Stomach smooth muscle (tissue), 2 donors: ENCODE results near the gene IKZF1.

ENCODE experiments used
- H3K27ac ChIP-seq: one replicate; pipeline ENCODE4 v1.7.0; 2013; ENCODE audit warnings: mild to moderate bottlenecking, low read length, inconsistent platforms
- H3K27me3 ChIP-seq, 2 donors: one replicate each; pipeline ENCODE4 v1.7.0; 2013; ENCODE audit warnings: low read length in 2 of 2; ENCODE audit not compliant: insufficient read depth in 2 of 2, control insufficient read depth in 1 of 2
- H3K36me3 ChIP-seq, 2 donors: one replicate each; pipeline ENCODE4 v1.7.0; 2013; ENCODE audit warnings: low read length in 2 of 2; ENCODE audit not compliant: control insufficient read depth in 2 of 2, insufficient read depth in 2 of 2
- H3K4me1 ChIP-seq: one replicate; pipeline ENCODE4 v1.7.0; 2013; ENCODE audit warnings: low read length; ENCODE audit not compliant: control insufficient read depth, insufficient read depth
- H3K4me3 ChIP-seq, 2 donors: one replicate each; pipeline ENCODE4 v1.7.0; 2013; ENCODE audit warnings: low read length in 2 of 2
- H3K9ac ChIP-seq, 2 donors: one replicate each; pipeline ENCODE4 v1.7.0; 2013; ENCODE audit warnings: low read length in 2 of 2, mild to moderate bottlenecking in 1 of 2
- H3K9me3 ChIP-seq, 2 donors: one replicate each; pipeline ENCODE4 v1.7.0; 2013; ENCODE audit warnings: low read length in 2 of 2; ENCODE audit not compliant: control insufficient read depth in 2 of 2
- donor health status: healthy.
- donor health status: Pancreatic carcinoma.

Gene IKZF1

GRCh38 chr7:50399206-50399605 is 94.7 kb downstream of the IKZF1 start:
- no peaks in the 10 kb centered on the region for H3K9me3 ChIP-seq
- H3K27ac ChIP-seq: no peak overlapping the region
- no peak overlapping the region for H3K4me3 ChIP-seq
- H3K4me1 ChIP-seq: no peaks in the 10 kb centered on the region
- H3K9ac ChIP-seq: no peak overlapping the region
- no peaks in the 10 kb centered on the region for H3K36me3 ChIP-seq
- H3K27me3 ChIP-seq: peaks cover 0 to 14% of the 10 kb centered on the region in 2 donors

GRCh38 chr7:50399635-50400034 is 95.1 kb downstream of the IKZF1 start:
- peaks cover 0 to 14% of the 10 kb centered on the region in 2 donors for H3K27me3 ChIP-seq
- H3K36me3 ChIP-seq: no peaks in the 10 kb centered on the region
- no peak overlapping the region for H3K4me3 ChIP-seq
- H3K9ac ChIP-seq: no peak overlapping the region
- no peaks in the 10 kb centered on the region for H3K4me1 ChIP-seq
- no peaks in the 10 kb centered on the region for H3K9me3 ChIP-seq
- H3K27ac ChIP-seq: no peak overlapping the region

GRCh38 chr7:50400114-50400513 is 95.6 kb downstream of the IKZF1 start:
- Histone ChIP-seq H3K9me3 (no peaks in the 10 kb centered on the region), H3K27me3 (peaks cover 0 to 14% of the 10 kb centered on the region in 2 donors), H3K9ac (no peak overlapping the region), H3K27ac (no peak overlapping the region), H3K4me1 (no peaks in the 10 kb centered on the region), H3K36me3 (no peaks in the 10 kb centered on the region), H3K4me3 (no peak overlapping the region)

GRCh38 chr7:50404392-50404791 is 99.9 kb downstream of the IKZF1 start:
- Histone ChIP-seq H3K4me3 (no peak overlapping the region), H3K27me3 (peaks cover 0 to 20% of the 10 kb centered on the region in 2 donors), H3K36me3 (no peaks in the 10 kb centered on the region), H3K27ac (no peak overlapping the region), H3K4me1 (no peaks in the 10 kb centered on the region), H3K9me3 (no peaks in the 10 kb centered on the region), H3K9ac (no peak overlapping the region)

- Histone ChIP-seq H3K9ac (no peak overlapping the region), H3K9me3 (no peaks in the 10 kb centered on the region), H3K36me3 (no peaks in the 10 kb centered on the region), H3K4me3 (no peak overlapping the region), H3K27me3 (peaks cover 0 to 20% of the 10 kb centered on the region in 2 donors), H3K27ac (no peak overlapping the region), H3K4me1 (no peaks in the 10 kb centered on the region)
Observed at GRCh38 chr7:50405221-50405620, 100.7 kb downstream of the IKZF1 start.

- H3K27me3 ChIP-seq: peaks cover 0 to 13% of the 10 kb centered on the region in 2 donors
- no peak overlapping the region for H3K4me3 ChIP-seq
- no peaks in the 10 kb centered on the region for H3K9me3 ChIP-seq
- H3K27ac ChIP-seq: no peak overlapping the region
- no peaks in the 10 kb centered on the region for H3K4me1 ChIP-seq
- no peaks in the 10 kb centered on the region for H3K36me3 ChIP-seq
- no peak overlapping the region for H3K9ac ChIP-seq
Observed at GRCh38 chr7:50406935-50407334, 102.4 kb downstream of the IKZF1 start.

- H3K4me3 ChIP-seq: no peak overlapping the region
- H3K9me3 ChIP-seq: no peaks in the 10 kb centered on the region
- H3K4me1 ChIP-seq: no peaks in the 10 kb centered on the region
- H3K27me3 ChIP-seq: peaks cover 0 to 10% of the 10 kb centered on the region in 2 donors
- no peak overlapping the region for H3K27ac ChIP-seq
- no peak overlapping the region for H3K9ac ChIP-seq
- H3K36me3 ChIP-seq: no peaks in the 10 kb centered on the region
Observed at GRCh38 chr7:50409856-50410745, 105.6 kb downstream of the IKZF1 start.

- Histone ChIP-seq H3K4me3 (no peak overlapping the region), H3K9me3 (no peaks in the 10 kb centered on the region), H3K36me3 (no peaks in the 10 kb centered on the region), H3K27ac (no peak overlapping the region), H3K9ac (no peak overlapping the region), H3K27me3 (peaks cover 0 to 8% of the 10 kb centered on the region in 2 donors), H3K4me1 (no peaks in the 10 kb centered on the region)
Observed at GRCh38 chr7:50411332-50411731, 106.8 kb downstream of the IKZF1 start.

GRCh38 chr7:50412973-50413372 is 108.5 kb downstream of the IKZF1 start:
- Histone ChIP-seq H3K36me3 (no peaks in the 10 kb centered on the region), H3K27ac (no peak overlapping the region), H3K4me1 (no peaks in the 10 kb centered on the region), H3K4me3 (no peak overlapping the region), H3K9me3 (no peaks in the 10 kb centered on the region), H3K27me3 (no peaks in the 10 kb centered on the region), H3K9ac (no peak overlapping the region)

GRCh38 chr7:50413561-50413960 is 109.0 kb downstream of the IKZF1 start:
- H3K27ac ChIP-seq: no peak overlapping the region
- no peaks in the 10 kb centered on the region for H3K27me3 ChIP-seq
- no peaks in the 10 kb centered on the region for H3K9me3 ChIP-seq
- H3K9ac ChIP-seq: no peak overlapping the region
- H3K36me3 ChIP-seq: no peaks in the 10 kb centered on the region
- no peak overlapping the region for H3K4me3 ChIP-seq
- no peaks in the 10 kb centered on the region for H3K4me1 ChIP-seq

- H3K4me3 ChIP-seq: no peak overlapping the region
- no peaks in the 10 kb centered on the region for H3K9me3 ChIP-seq
- H3K27ac ChIP-seq: no peak overlapping the region
- no peaks in the 10 kb centered on the region for H3K36me3 ChIP-seq
- H3K4me1 ChIP-seq: no peaks in the 10 kb centered on the region
- no peaks in the 10 kb centered on the region for H3K27me3 ChIP-seq
- H3K9ac ChIP-seq: no peak overlapping the region
Observed at GRCh38 chr7:50415844-50416364, 111.4 kb downstream of the IKZF1 start.
